SK-N-SH treated with all-trans-retinoic acid at 6 μM for 48 hours (cell line): Measurements from ENCODE around the gene CASP10.

Experiments used
- ATAC-seq: fragments of 200-7000 bp; cut with Tn5 transposase; 3 replicates; pipeline ENCODE4 v1.9.1; 2020; ENCODE audit warnings: mild to moderate bottlenecking, moderate library complexity
- ARNTL ChIP-seq: fragments of 450-650 bp; formaldehyde crosslinking; IDR thresholded peaks from 2 replicates; pipeline ENCODE4 v1.5.0; 2020; ENCODE audit warnings: low read depth, mild to moderate bottlenecking, moderate library complexity, borderline replicate concordance
- BACH2 ChIP-seq: fragments of 250-450 bp; sonication (Bioruptor Pico); IDR thresholded peaks from 2 replicates; pipeline ENCODE4 v1.9.0; 2021; ENCODE audit warnings: mild to moderate bottlenecking, borderline replicate concordance
- CREB5 ChIP-seq: fragments of 250-450 bp; sonication (Bioruptor Pico); IDR thresholded peaks from 2 replicates; pipeline ENCODE4 v1.5.1; 2020; ENCODE audit warnings: low read depth, mild to moderate bottlenecking, moderate library complexity
- ESRRG ChIP-seq: fragments of 250-450 bp; sonication (Bioruptor Pico); IDR thresholded peaks from 2 replicates; pipeline ENCODE4 v1.6.1; 2021; ENCODE audit warnings: mild to moderate bottlenecking
- ISL1 ChIP-seq: fragments of 250-450 bp; sonication (Bioruptor Pico); IDR thresholded peaks from 2 replicates; pipeline ENCODE4 v2.1.2; 2022; ENCODE audit warnings: mild to moderate bottlenecking, moderate library complexity
- OSR1 ChIP-seq: fragments of 250-450 bp; sonication (Bioruptor Pico); IDR thresholded peaks from 2 replicates; pipeline ENCODE4 v1.8.0; 2022; ENCODE audit warnings: moderate library complexity, mild to moderate bottlenecking, inconsistent platforms
- PATZ1 ChIP-seq: fragments of 250-450 bp; sonication (Bioruptor Pico); IDR thresholded peaks from 2 replicates; pipeline ENCODE4 v1.8.0; 2020; ENCODE audit warnings: mild to moderate bottlenecking, moderate library complexity, borderline replicate concordance
- PPARA ChIP-seq: fragments of 250-450 bp; sonication (Bioruptor Pico); IDR thresholded peaks from 2 replicates; pipeline ENCODE4 v1.5.0; 2020; ENCODE audit warnings: mild to moderate bottlenecking, borderline replicate concordance
- RARB ChIP-seq: fragments of 250-450 bp; sonication (Bioruptor Pico); IDR thresholded peaks from 2 replicates; pipeline ENCODE4 v1.8.0; 2021; ENCODE audit warnings: mild to moderate bottlenecking, moderate library complexity
- SNAI2 ChIP-seq: fragments of 250-450 bp; sonication (Bioruptor Pico); IDR thresholded peaks from 2 replicates; pipeline ENCODE4 v1.5.0; 2020; ENCODE audit warnings: mild to moderate bottlenecking, moderate library complexity
- TOX ChIP-seq: fragments of 250-450 bp; sonication (Bioruptor Pico); IDR thresholded peaks from 2 replicates; pipeline ENCODE4 v1.8.0; 2021; ENCODE audit warnings: mild to moderate bottlenecking, moderate library complexity, borderline replicate concordance
- ZC3H10 ChIP-seq: fragments of 250-450 bp; sonication (Bioruptor Pico); IDR thresholded peaks from 2 replicates; pipeline ENCODE4 v1.5.1; 2021; ENCODE audit warnings: mild to moderate bottlenecking, moderate library complexity
- ZFP3 ChIP-seq: fragments of 250-450 bp; sonication (Bioruptor Pico); IDR thresholded peaks from 2 replicates; pipeline ENCODE4 v1.5.0; 2020; ENCODE audit warnings: mild to moderate bottlenecking, moderate library complexity
- ZFP30 ChIP-seq: fragments of 450-650 bp; formaldehyde crosslinking; IDR thresholded peaks from 2 replicates; pipeline ENCODE4 v1.5.0; 2022; ENCODE audit warnings: mild to moderate bottlenecking, moderate library complexity
- ZNF70 ChIP-seq: fragments of 450-650 bp; formaldehyde crosslinking; IDR thresholded peaks from 2 replicates; pipeline ENCODE4 v1.5.0; 2020; ENCODE audit warnings: mild to moderate bottlenecking, moderate library complexity
- ZNF8 ChIP-seq: fragments of 450-650 bp; formaldehyde crosslinking; IDR thresholded peaks from 2 replicates; pipeline ENCODE4 v1.5.0; 2020; ENCODE audit warnings: mild to moderate bottlenecking, moderate library complexity
- TF ChIP-seq, protein P1 (sequence below): fragments of 250-450 bp; sonication (Bioruptor Pico); IDR thresholded peaks from 2 replicates; pipeline ENCODE4 v1.8.0; 2021; ENCODE audit warnings: low read depth, mild to moderate bottlenecking, moderate library complexity, borderline replicate concordance
- TF ChIP-seq, protein P2 (sequence below): fragments of 250-450 bp; sonication (Bioruptor Pico); IDR thresholded peaks from 2 replicates; pipeline ENCODE4 v1.5.1; 2021; ENCODE audit warnings: mild to moderate bottlenecking, moderate library complexity
- TF ChIP-seq, protein P3 (sequence below): fragments of 250-450 bp; sonication (Bioruptor Pico); IDR thresholded peaks from 2 replicates; pipeline ENCODE4 v1.5.0; 2020; ENCODE audit warnings: mild to moderate bottlenecking, moderate library complexity

Gene CASP10

GRCh38 chr2:201242571-201243277, 59.8 kb downstream of the CASP10 start (continued):
- TF ChIP-seq CREB5 (CRISPR knock-in tag) (no peak), ZFP3 (CRISPR knock-in tag) (no peak)

GRCh38 chr2:201244829-201245228, 61.9 kb downstream of the CASP10 start:
- ATAC-seq = no peak
- no peak for TF ChIP-seq ARNTL (CRISPR knock-in tag)
- no peak for TF ChIP-seq PPARA
- no peak for TF ChIP-seq ESRRG (CRISPR knock-in tag)
- no peak for TF ChIP-seq ZNF70 (CRISPR knock-in tag)
- no peak for TF ChIP-seq RARB (CRISPR knock-in tag)
- TF ChIP-seq ZC3H10 (CRISPR knock-in tag) = no peak
- TF ChIP-seq TOX (CRISPR knock-in tag) = no peak
- no peak for TF ChIP-seq ISL1 (CRISPR knock-in tag)
- TF ChIP-seq BACH2 = no peak

DNA sequence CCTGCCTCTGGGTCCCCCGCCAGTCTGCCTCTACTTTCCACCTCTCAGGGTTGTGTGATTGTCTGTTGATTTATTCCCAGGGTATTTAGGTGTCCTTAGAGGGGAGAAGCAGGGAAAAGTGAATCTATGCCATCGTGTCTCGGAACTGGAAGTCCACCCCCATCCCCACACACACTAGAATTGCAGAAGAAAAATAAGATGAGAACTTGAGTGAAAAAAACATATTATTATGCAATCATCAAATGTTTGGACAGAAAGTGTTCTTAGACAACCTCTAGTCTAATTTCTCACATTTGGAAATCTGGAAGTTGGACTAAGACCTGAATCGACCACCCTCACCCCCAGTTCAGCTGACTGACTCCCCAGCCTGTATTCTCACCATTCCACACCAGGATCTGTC, 63.3 kb downstream of the CASP10 start:
- no peak for TF ChIP-seq ZFP30 (CRISPR knock-in tag)
- no peak for TF ChIP-seq PPARA
- TF ChIP-seq SNAI2 (CRISPR knock-in tag) = no peak
- no peak for TF ChIP-seq ZNF8 (CRISPR knock-in tag)
- TF ChIP-seq, protein P1, sequence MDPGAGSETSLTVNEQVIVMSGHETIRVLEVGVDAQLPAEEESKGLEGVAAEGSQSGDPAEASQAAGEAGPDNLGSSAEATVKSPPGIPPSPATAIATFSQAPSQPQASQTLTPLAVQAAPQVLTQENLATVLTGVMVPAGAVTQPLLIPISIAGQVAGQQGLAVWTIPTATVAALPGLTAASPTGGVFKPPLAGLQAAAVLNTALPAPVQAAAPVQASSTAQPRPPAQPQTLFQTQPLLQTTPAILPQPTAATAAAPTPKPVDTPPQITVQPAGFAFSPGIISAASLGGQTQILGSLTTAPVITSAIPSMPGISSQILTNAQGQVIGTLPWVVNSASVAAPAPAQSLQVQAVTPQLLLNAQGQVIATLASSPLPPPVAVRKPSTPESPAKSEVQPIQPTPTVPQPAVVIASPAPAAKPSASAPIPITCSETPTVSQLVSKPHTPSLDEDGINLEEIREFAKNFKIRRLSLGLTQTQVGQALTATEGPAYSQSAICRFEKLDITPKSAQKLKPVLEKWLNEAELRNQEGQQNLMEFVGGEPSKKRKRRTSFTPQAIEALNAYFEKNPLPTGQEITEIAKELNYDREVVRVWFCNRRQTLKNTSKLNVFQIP (CRISPR knock-in tag) = no peak
- TF ChIP-seq ZFP3 (CRISPR knock-in tag) = no peak
- no peak for TF ChIP-seq BACH2
- TF ChIP-seq RARB (CRISPR knock-in tag) = no peak
- no peak for TF ChIP-seq TOX (CRISPR knock-in tag)
- no peak for TF ChIP-seq OSR1 (CRISPR knock-in tag)
- TF ChIP-seq ISL1 (CRISPR knock-in tag) = no peak
- TF ChIP-seq, protein P2, sequence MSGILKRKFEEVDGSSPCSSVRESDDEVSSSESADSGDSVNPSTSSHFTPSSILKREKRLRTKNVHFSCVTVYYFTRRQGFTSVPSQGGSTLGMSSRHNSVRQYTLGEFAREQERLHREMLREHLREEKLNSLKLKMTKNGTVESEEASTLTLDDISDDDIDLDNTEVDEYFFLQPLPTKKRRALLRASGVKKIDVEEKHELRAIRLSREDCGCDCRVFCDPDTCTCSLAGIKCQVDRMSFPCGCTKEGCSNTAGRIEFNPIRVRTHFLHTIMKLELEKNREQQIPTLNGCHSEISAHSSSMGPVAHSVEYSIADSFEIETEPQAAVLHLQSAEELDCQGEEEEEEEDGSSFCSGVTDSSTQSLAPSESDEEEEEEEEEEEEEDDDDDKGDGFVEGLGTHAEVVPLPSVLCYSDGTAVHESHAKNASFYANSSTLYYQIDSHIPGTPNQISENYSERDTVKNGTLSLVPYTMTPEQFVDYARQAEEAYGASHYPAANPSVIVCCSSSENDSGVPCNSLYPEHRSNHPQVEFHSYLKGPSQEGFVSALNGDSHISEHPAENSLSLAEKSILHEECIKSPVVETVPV (CRISPR knock-in tag) = no peak
- TF ChIP-seq PATZ1 (CRISPR knock-in tag) = no peak
- no peak for TF ChIP-seq ESRRG (CRISPR knock-in tag)
- TF ChIP-seq, protein P3, sequence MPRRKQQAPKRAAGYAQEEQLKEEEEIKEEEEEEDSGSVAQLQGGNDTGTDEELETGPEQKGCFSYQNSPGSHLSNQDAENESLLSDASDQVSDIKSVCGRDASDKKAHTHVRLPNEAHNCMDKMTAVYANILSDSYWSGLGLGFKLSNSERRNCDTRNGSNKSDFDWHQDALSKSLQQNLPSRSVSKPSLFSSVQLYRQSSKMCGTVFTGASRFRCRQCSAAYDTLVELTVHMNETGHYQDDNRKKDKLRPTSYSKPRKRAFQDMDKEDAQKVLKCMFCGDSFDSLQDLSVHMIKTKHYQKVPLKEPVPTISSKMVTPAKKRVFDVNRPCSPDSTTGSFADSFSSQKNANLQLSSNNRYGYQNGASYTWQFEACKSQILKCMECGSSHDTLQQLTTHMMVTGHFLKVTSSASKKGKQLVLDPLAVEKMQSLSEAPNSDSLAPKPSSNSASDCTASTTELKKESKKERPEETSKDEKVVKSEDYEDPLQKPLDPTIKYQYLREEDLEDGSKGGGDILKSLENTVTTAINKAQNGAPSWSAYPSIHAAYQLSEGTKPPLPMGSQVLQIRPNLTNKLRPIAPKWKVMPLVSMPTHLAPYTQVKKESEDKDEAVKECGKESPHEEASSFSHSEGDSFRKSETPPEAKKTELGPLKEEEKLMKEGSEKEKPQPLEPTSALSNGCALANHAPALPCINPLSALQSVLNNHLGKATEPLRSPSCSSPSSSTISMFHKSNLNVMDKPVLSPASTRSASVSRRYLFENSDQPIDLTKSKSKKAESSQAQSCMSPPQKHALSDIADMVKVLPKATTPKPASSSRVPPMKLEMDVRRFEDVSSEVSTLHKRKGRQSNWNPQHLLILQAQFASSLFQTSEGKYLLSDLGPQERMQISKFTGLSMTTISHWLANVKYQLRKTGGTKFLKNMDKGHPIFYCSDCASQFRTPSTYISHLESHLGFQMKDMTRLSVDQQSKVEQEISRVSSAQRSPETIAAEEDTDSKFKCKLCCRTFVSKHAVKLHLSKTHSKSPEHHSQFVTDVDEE (CRISPR knock-in tag) = no peak
- TF ChIP-seq ZNF70 (CRISPR knock-in tag) = no peak
- no peak for ATAC-seq
